GM19455 (cell line): ENCODE results near the gene NOS1.

Experiments used
- ATAC-seq: cut with Tn5 transposase; IDR thresholded peaks from one replicate; pipeline ENCODE4 v1.9.1; 2021; ENCODE audit not compliant: unreplicated experiment

The NOS1 gene

DNA sequence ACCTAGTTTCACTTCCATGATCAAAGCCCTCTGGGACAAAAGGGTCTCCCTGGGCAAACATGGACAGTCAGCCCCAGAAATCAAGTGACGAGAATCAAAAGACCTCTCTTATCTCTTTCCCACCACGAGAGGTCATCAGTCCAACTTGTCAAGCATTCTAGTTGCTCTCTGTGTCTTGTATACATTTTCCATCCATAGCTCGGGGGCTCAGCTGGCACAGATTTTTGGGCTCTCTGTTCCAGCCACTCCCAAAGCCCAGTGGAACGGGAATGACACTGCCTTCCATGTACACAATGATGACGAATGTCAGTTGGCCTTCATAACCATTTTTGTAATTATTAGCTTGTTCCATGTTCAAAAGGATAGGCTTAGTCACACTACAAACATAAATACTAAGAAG, 29.7 kb downstream of the NOS1 start:
- ATAC-seq: no peak

DNA sequence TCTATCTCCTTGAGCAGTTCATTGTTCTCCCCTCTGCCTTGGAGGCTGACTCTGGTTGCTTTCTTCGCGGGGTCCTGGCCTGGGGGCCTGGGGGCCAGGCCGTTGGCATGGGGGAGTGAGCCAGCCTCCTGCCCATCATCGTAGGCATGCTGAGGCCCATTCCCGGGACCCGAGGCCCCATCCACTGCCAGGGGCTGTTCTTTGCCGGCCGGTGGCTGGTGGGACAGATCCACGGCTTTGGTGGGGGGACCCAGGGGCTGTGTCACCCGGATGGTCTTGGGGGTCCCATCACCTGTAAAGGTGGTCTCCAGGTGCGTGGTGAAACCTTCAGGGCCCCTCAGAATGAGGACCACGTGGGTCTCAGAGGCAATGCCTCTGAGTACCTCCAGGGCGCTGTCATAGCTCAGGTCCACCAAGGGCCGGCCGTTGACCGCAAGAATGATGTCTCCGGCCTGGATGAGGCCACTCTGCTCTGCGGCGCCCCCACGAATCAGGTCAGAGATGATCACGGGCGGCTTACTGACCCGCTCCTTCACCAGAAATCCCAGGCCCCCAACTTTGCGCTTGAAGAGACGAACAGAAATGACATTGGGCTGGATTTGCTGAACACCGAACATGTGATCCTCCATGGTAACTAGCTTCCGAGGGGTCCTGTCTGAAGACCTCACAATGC, 30.8 kb downstream of the NOS1 start:
- no peak for ATAC-seq

DNA sequence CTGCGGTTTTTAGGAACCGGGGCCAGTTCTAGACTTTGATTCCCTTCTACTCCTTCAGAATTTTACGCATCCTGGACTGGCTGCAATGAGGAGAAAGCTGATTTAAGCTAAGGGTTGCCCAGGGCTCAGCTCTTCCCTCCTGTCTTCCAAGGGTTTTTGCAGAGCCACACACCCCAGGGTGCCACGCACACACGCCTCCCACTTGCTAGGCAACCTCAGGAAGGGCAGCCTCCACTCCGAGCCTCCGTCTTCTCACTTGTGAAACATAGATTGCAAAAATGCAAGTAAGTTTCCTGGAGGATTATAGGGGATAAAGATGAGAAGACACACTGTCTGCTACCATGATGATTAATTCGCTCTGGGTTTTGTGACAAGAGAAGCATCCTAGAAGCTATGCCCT, 31.7 kb downstream of the NOS1 start:
- no peak for ATAC-seq

DNA sequence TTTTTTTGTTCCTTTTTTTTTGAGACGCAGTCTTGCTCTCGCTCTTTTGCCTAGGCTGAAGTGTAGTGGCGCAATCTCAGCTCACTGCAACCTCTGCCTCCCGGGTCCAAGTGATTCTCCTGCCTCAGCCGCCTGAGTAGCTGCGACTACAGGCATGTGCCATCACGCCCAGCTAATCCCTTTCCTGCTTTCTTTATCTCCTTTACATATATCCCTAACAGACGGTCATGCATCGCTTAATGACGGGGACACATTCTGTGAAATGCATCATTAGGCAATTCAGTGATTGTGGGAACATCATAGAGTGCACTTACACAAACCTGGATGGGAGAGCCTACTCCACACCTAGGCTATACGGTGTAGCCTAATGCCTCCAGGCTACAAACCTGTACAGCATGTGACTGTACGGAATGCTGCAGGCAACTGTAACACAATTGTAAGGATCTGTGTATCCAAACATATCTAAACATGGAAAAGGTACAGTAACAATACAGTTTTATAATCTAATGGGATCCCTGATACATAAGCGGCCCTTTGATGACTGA, 32.8 kb downstream of the NOS1 start:
- no peak for ATAC-seq

DNA sequence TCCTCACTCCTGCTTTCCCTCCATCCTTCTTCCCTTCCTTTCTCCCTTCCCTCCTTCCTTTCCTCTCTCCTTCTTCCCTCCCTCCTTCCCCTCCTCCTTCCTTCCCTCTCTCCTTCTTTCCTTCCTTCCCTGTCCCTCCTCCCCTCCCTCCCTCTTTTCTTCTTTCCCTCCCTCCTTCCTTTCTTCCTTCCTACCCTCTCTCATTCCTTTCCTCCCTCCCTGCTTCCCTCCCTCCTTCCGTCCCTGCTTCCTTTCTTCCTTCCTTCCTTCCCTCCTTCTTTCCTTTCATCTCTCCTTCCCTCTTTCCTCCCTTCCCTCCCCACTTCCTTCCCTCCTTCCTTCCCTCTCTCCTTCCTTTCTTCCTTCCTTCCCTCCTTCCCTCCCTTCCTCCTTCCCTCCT, 39.0 kb downstream of the NOS1 start:
- no peak for ATAC-seq

DNA sequence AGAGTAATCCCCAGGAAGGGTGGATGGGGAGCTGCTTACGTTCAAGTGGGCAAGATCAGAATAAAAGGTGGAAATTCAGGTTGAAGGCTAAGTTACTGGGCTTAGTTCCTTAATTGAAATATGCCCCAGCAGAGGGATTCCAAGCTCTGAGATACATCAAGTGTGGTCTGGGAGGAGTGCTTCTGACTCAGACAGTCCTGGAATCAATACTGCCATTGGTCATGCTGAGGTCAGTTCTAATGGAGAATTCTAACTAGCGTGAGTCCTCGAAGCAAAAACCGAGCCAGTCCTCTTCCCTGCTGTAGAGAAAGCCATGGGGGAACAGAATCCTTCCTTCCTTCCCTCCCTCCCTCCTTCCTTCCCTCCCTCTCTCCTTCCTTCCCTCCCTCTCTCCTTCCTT, 39.9 kb downstream of the NOS1 start:
- ATAC-seq: no peak

DNA sequence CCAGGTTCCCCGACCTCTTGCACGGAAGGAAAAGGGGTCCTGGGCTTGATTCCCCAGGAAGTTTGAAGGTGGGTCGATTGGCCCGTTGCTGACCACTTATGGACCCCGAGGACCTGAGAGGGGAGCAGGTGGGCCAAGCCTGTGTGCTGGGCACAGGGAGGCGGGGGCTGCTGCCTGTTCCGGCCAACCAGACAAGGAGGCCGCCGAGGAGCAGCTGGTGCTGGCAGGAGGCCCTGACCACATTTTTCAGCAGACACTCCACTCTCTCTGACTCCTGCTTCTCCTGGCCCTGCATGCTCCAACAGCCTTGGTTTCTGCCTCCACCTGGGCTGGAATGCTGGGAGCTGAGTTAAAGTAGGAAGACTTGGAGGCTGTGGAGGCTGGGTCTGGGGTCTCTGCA, 42.8 kb downstream of the NOS1 start:
- ATAC-seq: no peak

DNA sequence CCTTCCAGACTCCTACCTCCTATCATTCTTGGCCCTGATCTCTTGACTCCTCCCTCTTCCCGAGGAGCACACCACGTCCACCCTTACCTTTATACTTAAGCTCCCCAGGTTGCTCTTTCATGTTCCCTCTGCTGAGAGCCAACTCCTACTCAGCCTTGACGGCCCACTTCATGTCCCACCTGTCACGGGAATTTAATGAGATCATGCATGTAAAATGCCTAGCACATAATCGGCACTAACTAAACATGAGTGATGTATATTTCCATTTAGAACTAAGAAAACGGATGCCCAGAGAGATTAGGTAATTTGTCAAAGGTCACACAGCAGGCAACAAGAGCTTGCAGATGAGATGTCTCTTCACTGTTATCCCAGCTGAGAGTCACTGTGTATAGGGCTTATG, 45.1 kb downstream of the NOS1 start:
- ATAC-seq: no peak

DNA sequence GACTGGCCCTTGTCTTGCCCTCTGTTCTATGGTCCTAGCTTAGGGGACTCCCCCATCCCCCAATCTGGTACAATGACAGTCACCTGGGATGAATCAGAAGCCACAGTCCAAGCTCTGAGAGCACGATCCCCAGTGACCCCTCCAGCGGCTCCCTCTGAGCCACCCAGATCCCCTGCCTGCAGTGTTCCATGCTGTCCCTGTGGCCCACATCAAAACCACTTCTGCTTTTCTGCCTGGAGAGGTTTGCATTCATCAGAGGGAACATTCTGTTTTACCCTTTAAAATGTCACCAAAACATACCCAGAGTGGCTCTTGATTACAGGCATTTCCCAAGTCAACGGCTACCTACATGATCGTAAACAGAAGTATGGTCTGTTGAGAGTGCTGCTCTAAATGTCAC, 47.5 kb downstream of the NOS1 start:
- ATAC-seq: no peak

DNA sequence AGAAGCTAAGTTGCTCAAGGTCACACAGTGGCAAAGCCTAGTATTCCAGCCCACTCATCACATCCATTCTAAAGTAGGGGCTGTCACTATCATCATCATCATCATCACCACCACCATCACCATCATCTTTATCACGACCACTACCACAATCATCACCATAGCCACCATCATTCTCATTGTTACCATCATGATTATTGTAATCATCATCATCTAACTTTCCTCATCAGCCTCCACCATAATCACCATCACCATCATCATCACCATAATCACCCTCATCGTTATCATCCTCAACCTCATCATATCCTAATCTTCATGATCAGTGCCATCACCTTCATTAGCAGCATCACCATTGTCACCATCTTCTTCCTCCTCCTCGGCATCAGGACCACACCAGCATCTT, 48.7 kb downstream of the NOS1 start:
- ATAC-seq: no peak

DNA sequence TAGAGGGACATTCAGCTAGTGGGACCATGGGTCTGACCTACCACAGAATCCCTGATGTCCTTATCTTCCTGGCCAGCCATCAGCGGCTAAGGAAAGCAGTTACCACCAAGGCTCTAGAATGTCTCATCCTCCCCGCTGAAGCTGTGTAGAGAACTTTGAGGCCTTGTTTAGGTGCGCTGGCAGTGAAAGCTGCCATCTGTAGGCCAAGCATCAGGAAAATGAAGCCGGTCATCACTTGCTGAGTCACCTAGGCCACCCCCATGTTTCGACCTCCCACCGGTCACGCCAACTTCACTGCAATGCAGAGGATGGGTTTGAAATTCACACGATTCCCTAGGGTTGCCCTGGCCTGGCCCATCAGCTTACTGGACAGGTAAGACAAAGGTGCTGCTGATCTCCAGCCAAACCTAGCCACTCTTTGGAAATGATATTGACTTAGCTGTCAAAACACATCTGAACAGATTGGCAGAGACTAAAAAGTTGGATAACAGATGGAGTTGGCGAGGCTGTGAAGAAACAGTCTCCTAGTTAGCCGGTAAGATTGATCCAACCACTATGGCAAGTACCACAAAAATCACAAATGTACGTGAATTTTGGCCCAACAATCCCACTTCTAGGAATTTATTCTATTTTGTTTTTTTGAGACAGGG, 52.0 kb downstream of the NOS1 start:
- ATAC-seq: no peak

DNA sequence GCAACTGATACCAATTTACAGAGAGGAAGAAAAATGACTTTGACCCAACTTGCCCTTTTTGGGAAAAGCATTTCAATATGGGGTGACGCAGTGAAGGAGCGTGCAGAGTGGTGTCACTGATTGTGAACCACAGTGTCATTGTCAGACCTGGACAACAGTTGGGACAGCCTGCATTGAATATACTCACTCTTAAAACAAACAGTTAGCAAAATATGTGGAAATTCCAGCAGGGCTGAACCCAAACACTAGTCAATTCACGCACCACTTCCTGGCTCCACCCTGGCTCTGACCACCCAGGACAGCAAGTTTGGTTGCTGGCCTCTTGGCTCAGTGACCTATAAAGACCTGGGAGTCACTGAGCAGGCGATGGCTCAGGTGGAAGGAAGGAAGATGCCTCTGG, 61.3 kb downstream of the NOS1 start:
- ATAC-seq: no peak

DNA sequence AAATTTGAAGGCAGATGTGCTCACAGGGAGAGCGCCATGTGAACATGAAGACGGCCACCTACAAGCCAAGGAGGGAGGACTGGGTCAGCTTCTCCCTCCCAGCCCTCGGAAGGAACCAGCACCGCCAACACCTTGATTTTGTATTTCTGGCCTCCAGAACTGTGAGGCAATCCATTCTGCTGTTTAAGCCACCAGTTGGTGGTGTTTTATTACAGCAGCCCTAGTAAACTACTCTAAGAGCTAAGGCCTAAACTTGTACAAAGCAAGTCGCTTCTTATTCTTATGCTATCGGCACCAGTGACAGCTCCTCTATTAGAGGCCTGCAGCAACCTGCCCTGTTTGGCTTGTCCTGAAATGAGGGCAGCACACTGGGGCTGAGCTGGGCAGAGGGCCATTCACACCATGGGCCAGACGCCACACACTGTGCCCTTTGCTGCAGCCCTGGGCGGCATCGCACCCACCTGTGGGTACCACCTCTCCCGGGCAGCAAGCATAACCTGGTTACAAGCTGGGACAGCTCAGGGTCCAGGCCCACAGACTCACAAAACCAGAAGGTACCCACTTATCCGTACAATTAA, 62.7 kb downstream of the NOS1 start:
- no peak for ATAC-seq

DNA sequence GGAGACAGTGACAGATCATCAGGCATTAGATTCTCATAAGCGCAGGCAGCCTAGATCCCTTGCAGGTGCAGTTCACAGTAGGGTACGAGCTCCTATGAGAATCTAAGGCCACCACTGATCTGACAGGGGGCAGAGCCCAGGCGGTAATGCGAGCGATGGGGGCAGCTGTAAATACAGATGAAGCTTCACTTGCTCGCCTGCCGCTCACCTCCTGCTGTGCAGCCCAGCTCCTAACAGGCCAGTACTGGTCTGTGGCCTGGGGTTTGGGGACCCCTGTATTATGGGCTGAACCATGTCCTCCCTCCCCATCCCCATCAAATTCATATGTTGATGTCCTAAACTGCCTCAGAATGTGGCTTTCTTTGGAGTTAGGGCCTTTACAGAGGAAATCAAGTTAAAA, 63.2 kb downstream of the NOS1 start:
- no peak for ATAC-seq

DNA sequence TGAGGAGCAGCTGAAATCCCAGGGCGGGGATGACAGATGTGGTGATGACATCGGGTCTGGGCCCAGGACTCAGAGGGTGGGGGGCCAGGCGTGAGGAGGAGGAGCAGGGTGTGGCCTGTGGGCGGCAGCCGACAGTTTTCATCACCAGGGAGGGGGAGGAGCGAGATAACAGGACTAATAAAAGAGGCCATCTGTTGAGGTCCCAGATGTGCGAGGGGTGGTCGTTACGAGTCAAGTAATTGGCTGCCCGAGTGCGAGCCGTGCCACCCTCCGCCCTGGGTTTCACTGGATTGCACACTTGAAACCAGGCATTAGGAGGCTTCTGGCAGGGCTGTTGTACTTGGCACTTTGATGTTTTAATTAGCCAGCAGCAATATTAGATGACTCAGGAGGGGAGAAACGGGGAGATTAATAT, 67.2 kb downstream of the NOS1 start:
- ATAC-seq: no peak

DNA sequence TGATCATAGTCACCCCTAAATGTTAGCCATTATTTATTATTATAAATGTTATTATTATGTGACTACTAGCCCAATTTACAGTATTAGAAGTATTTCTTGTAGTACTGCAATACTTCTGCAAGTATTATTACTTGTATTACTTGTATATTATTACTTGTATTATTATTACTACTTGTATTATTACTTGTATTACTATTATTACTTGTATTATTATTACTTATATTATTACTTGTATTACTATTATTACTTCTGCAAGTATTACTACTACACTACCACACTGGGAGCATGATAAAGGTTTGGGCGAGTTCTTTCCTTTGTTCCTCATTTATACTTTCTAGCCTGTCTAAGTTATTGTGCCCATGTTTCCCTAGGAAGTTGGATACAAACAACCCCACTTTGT, 67.9 kb downstream of the NOS1 start:
- ATAC-seq: no peak

DNA sequence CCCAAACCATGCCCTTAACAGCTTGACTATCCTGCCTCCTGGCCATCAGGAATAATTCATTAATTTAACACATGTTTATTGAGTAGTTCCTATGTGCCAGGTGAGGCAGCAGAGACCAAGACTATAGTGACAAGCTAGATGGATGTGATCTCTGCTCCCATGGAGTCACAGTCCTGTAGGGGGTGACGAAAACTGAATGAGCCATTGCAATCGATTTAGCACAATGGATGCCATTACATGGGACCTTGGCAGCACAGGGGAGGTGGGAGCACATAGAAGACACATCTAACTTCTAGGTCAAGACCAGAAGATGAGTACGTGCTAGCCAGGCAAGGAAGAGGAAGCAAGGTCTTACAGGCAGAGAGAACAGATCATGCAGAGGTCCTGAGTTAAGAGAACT, 68.7 kb downstream of the NOS1 start:
- ATAC-seq: no peak

DNA sequence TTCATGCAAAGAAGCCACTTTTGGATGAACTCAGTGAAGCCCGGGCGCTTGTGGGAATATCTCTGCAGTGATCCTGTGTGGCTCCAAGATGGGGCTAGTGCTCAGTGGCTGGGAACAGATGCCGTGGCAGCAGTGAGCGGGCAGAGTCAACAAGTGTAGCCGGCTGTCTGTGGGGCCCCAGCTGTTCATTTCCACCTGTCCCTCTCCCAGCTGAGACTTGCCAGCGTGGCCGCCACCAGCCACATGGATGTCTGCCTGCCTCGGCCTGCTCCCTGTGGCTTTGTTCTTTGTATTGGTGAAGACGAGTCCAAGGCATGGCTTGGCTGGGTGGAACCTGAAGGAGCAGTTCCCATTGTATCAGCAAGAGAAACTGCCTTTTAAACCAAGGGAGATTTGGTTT, 77.3 kb downstream of the NOS1 start:
- ATAC-seq: no peak

DNA sequence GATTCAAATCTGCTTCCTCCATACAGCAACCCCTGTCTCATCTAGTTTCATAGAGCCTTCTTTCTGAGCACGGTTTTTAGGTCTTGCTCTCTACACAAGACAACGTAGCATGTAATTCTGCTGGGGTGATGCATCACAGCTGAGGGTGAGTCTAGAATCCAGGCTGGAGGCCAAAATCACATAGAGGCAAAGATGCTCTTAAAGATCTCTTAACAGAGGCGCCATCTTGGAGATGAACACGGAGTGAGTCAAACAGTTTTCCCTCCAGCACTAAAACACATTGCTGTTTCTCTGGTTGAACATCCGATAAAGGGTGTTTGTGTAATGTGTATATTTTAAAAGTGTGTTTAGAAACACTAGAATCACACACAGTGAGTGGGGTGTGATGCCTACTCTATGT, 78.9 kb downstream of the NOS1 start:
- ATAC-seq: no peak

DNA sequence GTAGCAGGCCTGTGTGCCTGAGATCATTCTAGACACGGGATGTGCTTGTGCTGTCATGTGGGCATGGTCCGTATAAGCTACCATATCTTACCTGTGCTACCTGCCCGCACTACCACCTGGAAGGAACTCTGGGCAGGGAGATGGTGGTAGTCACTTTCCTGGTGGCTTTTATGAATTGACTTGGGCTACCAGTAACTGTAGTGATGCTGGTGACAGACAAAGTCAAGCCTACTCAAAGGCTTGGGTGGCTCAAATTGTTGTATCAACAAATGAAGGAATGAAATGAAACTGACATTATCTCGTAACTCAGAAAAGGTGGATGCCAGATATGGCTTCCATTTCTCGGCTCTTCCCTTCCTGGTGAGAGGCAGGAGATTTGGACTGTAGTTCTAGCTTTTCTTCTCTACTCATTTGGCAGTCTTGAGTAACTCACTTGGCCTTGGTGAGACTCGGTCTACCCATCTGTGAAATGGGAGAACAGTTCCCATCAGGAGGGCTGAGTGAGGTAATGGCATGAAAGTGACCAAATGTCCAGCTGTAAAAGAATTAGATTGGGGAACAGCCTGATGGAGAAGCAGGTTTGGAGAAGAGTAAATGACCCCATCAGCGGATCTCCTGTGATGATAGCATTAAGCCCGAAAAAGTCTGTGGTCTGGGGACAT, 81.3 kb downstream of the NOS1 start:
- no peak for ATAC-seq

DNA sequence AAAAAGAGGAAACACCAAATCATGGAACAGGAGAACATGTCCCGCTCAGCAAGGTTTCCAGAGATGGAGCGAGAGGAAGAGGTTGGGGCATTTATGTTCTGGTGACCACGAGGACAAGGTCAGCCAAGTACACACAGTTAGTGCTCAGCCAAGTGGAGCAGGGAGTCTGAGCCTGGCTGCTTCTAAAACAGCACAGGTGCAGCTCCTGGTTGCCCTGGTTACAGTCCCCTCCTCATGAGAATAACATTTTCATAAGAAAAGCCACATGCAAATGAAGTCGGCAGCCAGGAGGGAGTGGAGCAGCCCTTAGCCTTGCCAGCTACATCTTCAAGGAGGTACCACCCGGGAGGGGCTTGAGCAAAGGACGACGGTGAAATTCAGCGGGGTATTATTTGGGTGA, 81.8 kb downstream of the NOS1 start:
- ATAC-seq: no peak

DNA sequence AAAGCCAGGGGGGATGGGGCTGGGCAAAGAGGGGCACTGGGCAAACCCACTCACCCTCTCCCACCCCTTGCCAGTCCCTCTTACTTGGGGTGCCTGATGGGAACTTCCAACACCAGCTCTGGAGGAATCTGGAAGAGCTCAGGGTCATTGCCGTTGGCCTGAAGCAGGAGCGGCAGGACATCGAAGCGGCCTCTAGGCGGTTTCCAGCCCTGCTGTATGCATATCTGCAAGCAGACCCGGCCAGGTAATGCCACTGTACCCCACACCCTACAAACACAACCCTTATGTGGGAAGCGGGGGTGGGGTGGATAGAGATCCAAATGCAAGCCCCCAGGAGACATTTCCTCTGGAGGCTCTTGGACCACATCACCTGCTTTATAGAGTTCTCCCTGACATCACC, 83.6 kb downstream of the NOS1 start:
- ATAC-seq: no peak
